SU-DHL-6 (cell line): ENCODE results near the gene CNR2.

ENCODE experiments used
- H2AFZ ChIP-seq: fragments of 200-600 bp; sonication (generic); 2 replicates; pipeline ENCODE4 v1.6.1; 2014; ENCODE audit warnings: low read depth, mild to moderate bottlenecking, moderate library complexity, mixed read lengths, antibody characterized with exemption, low read length; ENCODE audit not compliant: severe bottlenecking
- H3F3A ChIP-seq: fragments of 200-600 bp; shearing (Covaris generic); 2 replicates; pipeline ENCODE4 v1.6.0; 2016; ENCODE audit warnings: antibody characterized with exemption, mild to moderate bottlenecking; ENCODE audit not compliant: insufficient read depth
- H3K27ac ChIP-seq: fragments of 200-600 bp; sonication (generic); 2 replicates; pipeline ENCODE4 v1.5.1; 2016; ENCODE audit warnings: low read depth, mild to moderate bottlenecking, low read length, moderate library complexity, mixed read lengths
- H3K27me3 ChIP-seq: fragments of 200-600 bp; sonication (generic), shearing (Covaris generic); 2 replicates; pipeline ENCODE4 v1.6.0; 2014; ENCODE audit warnings: mild to moderate bottlenecking, low read length
- H3K36me3 ChIP-seq: fragments of 200-600 bp; sonication (generic); 2 replicates; pipeline ENCODE4 v1.6.1; 2014; ENCODE audit warnings: mild to moderate bottlenecking, low read length, mixed read lengths
- H3K4me2 ChIP-seq: fragments of 300-600, 200-600 bp; shearing (Covaris generic), sonication (generic); 2 replicates; pipeline ENCODE4 v1.6.0; 2014; ENCODE audit warnings: low read length, low read depth, mild to moderate bottlenecking; ENCODE audit not compliant: poor library complexity, severe bottlenecking
- H3K4me3 ChIP-seq: fragments of 200-600 bp; sonication (generic); 2 replicates; pipeline ENCODE4 v1.5.1; 2014; ENCODE audit warnings: antibody characterized with exemption, low read length, mild to moderate bottlenecking, mixed read lengths; ENCODE audit not compliant: insufficient read depth, poor library complexity, severe bottlenecking
- H3K79me2 ChIP-seq: fragments of 200-600 bp; sonication (generic); 2 replicates; pipeline ENCODE4 v1.6.1; 2014; ENCODE audit warnings: mild to moderate bottlenecking, low read length, moderate library complexity; ENCODE audit not compliant: insufficient read depth
- H3K9ac ChIP-seq: fragments of 200-600 bp; sonication (generic); 2 replicates; pipeline ENCODE4 v1.7.0; 2014; ENCODE audit warnings: mild to moderate bottlenecking, low read length
- H3K9me2 ChIP-seq: fragments of 200-600 bp; sonication (generic); replicated peaks from 2 replicates; pipeline ENCODE4 v1.6.1; 2014; ENCODE audit warnings: low read length; ENCODE audit not compliant: insufficient read depth
- H3K9me3 ChIP-seq: fragments of 200-600 bp; sonication (generic); 2 replicates; pipeline ENCODE4 v1.6.1; 2014; ENCODE audit warnings: low read length, mixed read lengths; ENCODE audit not compliant: insufficient read depth
- H4K20me1 ChIP-seq: fragments of 200-600 bp; sonication (generic); 2 replicates; pipeline ENCODE4 v1.6.1; 2014; ENCODE audit warnings: low read depth, mild to moderate bottlenecking, antibody characterized with exemption, low read length, moderate library complexity, mixed read lengths
- CTCF ChIP-seq: fragments of 200-600 bp; sonication (generic); IDR thresholded peaks from one replicate; pipeline ENCODE4 v1.5.1; 2017; ENCODE audit warnings: antibody characterized with exemption, mild to moderate bottlenecking, low read length, moderate library complexity; ENCODE audit not compliant: insufficient read depth, poor library complexity, severe bottlenecking
- EZH2phosphoT487 ChIP-seq: fragments of 200-600 bp; sonication (generic), shearing (Covaris generic); conservative IDR thresholded peaks from 2 replicates; pipeline ENCODE4 v1.6.1; 2018; ENCODE audit warnings: mild to moderate bottlenecking, antibody characterized with exemption, low read length, moderate library complexity, mixed read lengths

The CNR2 gene

DNA sequence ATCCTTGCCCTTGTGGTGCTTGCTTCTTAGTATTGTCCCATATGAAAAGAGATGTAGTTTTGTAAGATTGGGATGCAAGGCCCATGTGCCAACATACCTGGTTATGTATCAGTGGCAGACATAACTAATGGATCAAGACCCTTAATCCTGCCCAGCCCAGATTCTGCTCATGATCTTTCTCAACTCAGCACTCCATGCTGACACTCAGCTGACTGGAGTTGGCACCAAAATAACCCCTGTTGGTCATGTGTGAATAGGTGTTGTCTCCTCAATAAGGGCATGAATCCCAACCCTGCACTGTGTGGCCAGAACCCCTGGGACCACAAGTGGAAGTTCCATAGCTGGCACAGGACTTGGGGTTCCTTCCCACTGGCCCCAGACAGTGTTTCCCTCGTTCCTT, 13.9 kb upstream of the CNR2 start:
- TF ChIP-seq EZH2phosphoT487 (no peak), CTCF (no peak)
- Histone ChIP-seq H4K20me1 (no peaks in the 10 kb centered on the region), H3K79me2 (no peaks in the 10 kb centered on the region), H3F3A (peaks cover 8% of the 10 kb centered on the region; the same call in 1 of the 2 replicates), H3K4me3 (no peak overlapping the region), H3K27ac (no peak overlapping the region), H3K27me3 (no peaks in the 10 kb centered on the region), H2AFZ (no peak overlapping the region), H3K4me2 (no peak overlapping the region), H3K36me3 (no peaks in the 10 kb centered on the region), H3K9ac (no peak overlapping the region), H3K9me2 (no peaks in the 10 kb centered on the region), H3K9me3 (no peaks in the 10 kb centered on the region)

- no peaks in the 10 kb centered on the region for H3K9me2 ChIP-seq
- H2AFZ ChIP-seq, result no peak overlapping the region
- H3F3A ChIP-seq, result 0 out of 2 replicates have a peak, but pooled peaks cover 3% of the 10 kb centered on the region
- TF ChIP-seq CTCF (no peak), EZH2phosphoT487 (no peak)
- no peak overlapping the region for H3K27ac ChIP-seq
- no peaks in the 10 kb centered on the region for H3K9me3 ChIP-seq
- H3K79me2 ChIP-seq, result no peaks in the 10 kb centered on the region
- no peaks in the 10 kb centered on the region for H4K20me1 ChIP-seq
- H3K4me2 ChIP-seq, result no peak overlapping the region
- no peak overlapping the region for H3K4me3 ChIP-seq
- no peaks in the 10 kb centered on the region for H3K36me3 ChIP-seq
- no peak overlapping the region for H3K9ac ChIP-seq
- H3K27me3 ChIP-seq, result no peaks in the 10 kb centered on the region
These were observed 12.1 kb upstream of the CNR2 start for GRCh38 chr1:23925279-23925678.

DNA sequence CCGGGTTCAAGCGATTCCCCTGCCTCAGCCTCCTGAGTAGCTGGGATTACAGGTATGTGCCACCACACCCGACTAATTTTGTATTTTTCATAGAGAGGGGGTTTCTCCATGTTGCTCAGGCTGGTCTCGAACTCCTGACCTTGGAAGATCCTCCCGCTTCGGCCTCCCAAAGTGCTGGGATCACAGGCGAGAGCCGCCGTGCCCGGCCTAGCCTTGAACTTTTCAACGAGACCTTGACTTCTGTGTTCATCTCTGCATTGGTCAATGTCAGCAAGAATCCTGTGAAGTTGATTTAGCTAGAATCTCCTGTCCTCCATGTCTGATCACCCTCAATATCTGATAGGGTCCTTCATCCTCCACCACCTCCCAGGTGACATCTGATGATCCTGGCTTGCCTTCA, 11.4 kb upstream of the CNR2 start:
- H3K9me3 ChIP-seq, result no peaks in the 10 kb centered on the region
- H3K4me3 ChIP-seq, result no peak overlapping the region
- H2AFZ ChIP-seq, result no peak overlapping the region
- no peak overlapping the region for H3K9ac ChIP-seq
- no peaks in the 10 kb centered on the region for H3K79me2 ChIP-seq
- 0 out of 2 replicates have a peak, but pooled peaks cover 3% of the 10 kb centered on the region for H3F3A ChIP-seq
- no peak overlapping the region for H3K27ac ChIP-seq
- no peaks in the 10 kb centered on the region for H3K27me3 ChIP-seq
- no peaks in the 10 kb centered on the region for H3K9me2 ChIP-seq
- H4K20me1 ChIP-seq, result no peaks in the 10 kb centered on the region
- no peaks in the 10 kb centered on the region for H3K36me3 ChIP-seq
- TF ChIP-seq CTCF (no peak), EZH2phosphoT487 (no peak)
- no peak overlapping the region for H3K4me2 ChIP-seq
